ENCODE data around the gene TULP4.

- TF ChIP-seq CTCF (optimal IDR thresholded peaks at IDR 0.05 in 1 of 3, IDR thresholded peaks at IDR 0.05 in 1 of 3, conservative IDR thresholded peaks at IDR 0.05 in 1 of 3; ENCODE audit: extremely low read depth in 1 of 3, insufficient read depth in 2 of 3, low read length in 3 of 3) (no peak), EZH2 (IDR thresholded peaks at IDR 0.05; ENCODE audit: low read length) (no peak)
These were observed 25.1 kb downstream of the TULP4 start for GRCh38 chr6:158337332-158337731.

All from keratinocyte (primary cell).